ENCODE measurements around the gene SLC6A3. TPM values are rescaled to one million over a fixed set of nuclear protein-coding genes. Genes with fewer than 3 reads are reported as not detected.
"Not testable (repeated sequence)": the region's sequence is repeated elsewhere in the genome, so short reads cannot be mapped to it uniquely, and the experiment has no call there.

The SLC6A3 gene
- total and polyA plus RNA-seq, 4 donors: 0.95 to 12.0 (median 1.5) TPM

DNA sequence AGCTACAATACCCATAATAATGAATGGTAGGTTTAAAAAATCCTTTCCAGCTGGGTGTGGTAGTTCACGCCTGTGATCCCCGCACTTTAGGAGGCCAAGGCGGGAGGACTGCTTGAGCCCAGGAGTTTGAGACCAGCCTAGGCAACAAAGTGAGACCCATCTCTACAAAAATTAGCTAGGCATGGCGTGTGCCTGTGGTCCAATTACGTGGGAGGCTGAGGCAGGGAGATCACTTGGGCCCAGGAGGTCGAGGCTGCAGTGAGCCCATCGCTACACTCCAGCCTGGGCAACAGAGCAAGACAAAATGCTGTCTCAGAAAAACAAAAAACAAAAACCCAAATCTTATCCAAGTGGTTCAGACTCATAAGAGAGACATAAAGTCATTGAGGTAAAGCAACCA is 33.8 kb upstream of the SLC6A3 start:
- Histone ChIP-seq H3K9me3 (ENCODE audit: control insufficient read depth, insufficient read depth, low read length) (no peaks in the 10 kb centered on the region), H3K4me3 (ENCODE audit: low read depth, low read length) (no peak overlapping the region), H3K4me1 (ENCODE audit: control insufficient read depth, insufficient read depth, low read length) (peaks cover 5% of the 10 kb centered on the region), H3K36me3 (ENCODE audit: control insufficient read depth, insufficient read depth, low read length) (peaks cover 86% of the 10 kb centered on the region), H3K27me3 (ENCODE audit: control insufficient read depth, insufficient read depth, low read length) (no peaks in the 10 kb centered on the region), H3K27ac (ENCODE audit: low read depth, low read length) (no peak overlapping the region)
- no peak for DNase-seq (ENCODE audit: low read depth in 4 of 6, low spot score in 6 of 6)
- 89% methylated on average over 7 of the region's 7 CpGs for WGBS (ENCODE audit: insufficient coverage)

DNA sequence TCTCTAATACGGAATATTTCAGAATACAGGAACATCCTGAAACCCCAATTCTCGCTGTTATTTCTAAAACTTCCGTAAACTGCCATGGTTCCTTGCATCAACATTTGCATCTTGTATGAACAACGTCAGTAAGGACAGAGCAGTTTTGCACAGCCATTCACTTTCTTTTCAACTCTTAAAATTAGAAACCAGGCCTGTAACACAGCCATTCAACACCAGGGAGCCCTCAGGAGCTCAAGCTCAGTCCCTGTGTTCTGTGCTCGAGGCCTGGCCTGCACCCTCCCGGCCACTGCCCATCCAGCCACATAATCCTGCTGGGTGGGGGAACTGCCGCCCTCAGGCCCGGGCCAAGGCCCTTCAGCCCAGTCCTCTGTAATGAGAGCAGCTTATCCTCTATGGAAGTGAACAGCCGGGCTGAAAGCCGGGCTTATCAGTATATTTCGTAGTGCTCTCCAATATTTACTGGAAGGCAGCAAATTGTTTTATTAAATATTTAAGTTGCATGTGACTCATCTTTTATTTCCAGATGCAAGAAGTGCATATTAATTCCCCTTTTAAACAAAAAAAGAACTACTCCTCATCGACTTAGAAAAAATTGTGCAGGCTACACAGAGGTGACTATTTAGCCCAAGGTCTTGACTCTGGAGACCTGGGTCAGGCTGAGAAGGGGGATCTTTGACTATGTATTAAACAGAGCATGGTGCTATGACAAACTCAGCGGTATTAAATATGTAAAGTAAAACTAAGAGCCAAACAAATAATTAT is 33.2 kb upstream of the SLC6A3 start:
- H3K36me3 ChIP-seq (ENCODE audit: control insufficient read depth, insufficient read depth, low read length): peaks cover 85% of the 10 kb centered on the region
- WGBS (ENCODE audit: insufficient coverage): 84% methylated on average over 8 of the region's 13 CpGs
- no peaks in the 10 kb centered on the region for H3K9me3 ChIP-seq (ENCODE audit: control insufficient read depth, insufficient read depth, low read length)
- no peak for DNase-seq (ENCODE audit: low read depth in 4 of 6, low spot score in 6 of 6)
- peaks cover 5% of the 10 kb centered on the region for H3K4me1 ChIP-seq (ENCODE audit: control insufficient read depth, insufficient read depth, low read length)
- H3K27ac ChIP-seq (ENCODE audit: low read depth, low read length): no peak overlapping the region
- no peaks in the 10 kb centered on the region for H3K27me3 ChIP-seq (ENCODE audit: control insufficient read depth, insufficient read depth, low read length)
- no peak overlapping the region for H3K4me3 ChIP-seq (ENCODE audit: low read depth, low read length)

DNA sequence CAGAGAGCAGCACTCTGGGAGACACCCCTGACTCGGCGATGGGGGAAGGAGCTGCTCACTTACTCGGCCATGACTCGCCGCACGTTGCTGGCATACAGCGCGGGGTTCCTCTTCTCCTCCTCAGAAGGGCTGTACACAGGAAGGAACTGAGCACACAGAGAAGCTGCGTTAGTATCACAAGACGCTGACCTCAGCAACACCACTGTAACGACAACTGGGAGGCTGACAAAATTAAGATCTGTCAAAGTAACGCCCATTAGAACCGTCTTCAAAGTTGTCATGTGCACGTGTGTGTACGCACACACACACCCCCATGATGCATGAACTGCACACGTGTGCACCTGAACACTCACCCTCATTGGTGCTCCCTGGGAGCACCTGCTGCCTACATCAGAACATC is 32.1 kb upstream of the SLC6A3 start:
- DNase-seq (ENCODE audit: low read depth in 4 of 6, low spot score in 6 of 6): no peak
- 85% methylated on average over 11 of the region's 16 CpGs for WGBS (ENCODE audit: insufficient coverage)
- Histone ChIP-seq H3K9me3 (ENCODE audit: control insufficient read depth, insufficient read depth, low read length) (no peaks in the 10 kb centered on the region), H3K27ac (ENCODE audit: low read depth, low read length) (no peak overlapping the region), H3K4me3 (ENCODE audit: low read depth, low read length) (no peak overlapping the region), H3K36me3 (ENCODE audit: control insufficient read depth, insufficient read depth, low read length) (peaks cover 88% of the 10 kb centered on the region), H3K27me3 (ENCODE audit: control insufficient read depth, insufficient read depth, low read length) (no peaks in the 10 kb centered on the region), H3K4me1 (ENCODE audit: control insufficient read depth, insufficient read depth, low read length) (peaks cover 5% of the 10 kb centered on the region)

DNA sequence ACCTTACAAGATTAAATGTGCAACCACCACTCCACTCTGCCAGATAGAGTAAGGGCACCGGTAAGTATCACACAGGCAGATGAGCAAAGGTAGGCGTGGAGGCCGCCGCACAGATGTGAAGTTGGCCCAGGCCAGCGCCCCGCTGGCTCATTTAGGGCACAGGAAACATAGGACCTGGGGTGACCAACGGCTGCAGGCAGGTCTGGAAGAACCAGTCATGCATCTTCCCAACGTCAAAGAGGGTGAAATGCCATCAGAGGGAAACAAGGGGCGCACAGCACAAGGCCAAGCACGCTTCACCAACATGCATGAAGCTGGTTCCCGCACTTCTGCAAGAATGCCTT is 31.7 kb upstream of the SLC6A3 start:
- H3K27ac ChIP-seq (ENCODE audit: low read depth, low read length): no peak overlapping the region
- no peaks in the 10 kb centered on the region for H3K9me3 ChIP-seq (ENCODE audit: control insufficient read depth, insufficient read depth, low read length)
- H3K36me3 ChIP-seq (ENCODE audit: control insufficient read depth, insufficient read depth, low read length): peaks cover 90% of the 10 kb centered on the region
- H3K4me3 ChIP-seq (ENCODE audit: low read depth, low read length): no peak overlapping the region
- WGBS (ENCODE audit: insufficient coverage): 92% methylated on average over 11 of the region's 11 CpGs
- H3K27me3 ChIP-seq (ENCODE audit: control insufficient read depth, insufficient read depth, low read length): no peaks in the 10 kb centered on the region
- no peak for DNase-seq (ENCODE audit: low read depth in 4 of 6, low spot score in 6 of 6)
- peaks cover 5% of the 10 kb centered on the region for H3K4me1 ChIP-seq (ENCODE audit: control insufficient read depth, insufficient read depth, low read length)

DNA sequence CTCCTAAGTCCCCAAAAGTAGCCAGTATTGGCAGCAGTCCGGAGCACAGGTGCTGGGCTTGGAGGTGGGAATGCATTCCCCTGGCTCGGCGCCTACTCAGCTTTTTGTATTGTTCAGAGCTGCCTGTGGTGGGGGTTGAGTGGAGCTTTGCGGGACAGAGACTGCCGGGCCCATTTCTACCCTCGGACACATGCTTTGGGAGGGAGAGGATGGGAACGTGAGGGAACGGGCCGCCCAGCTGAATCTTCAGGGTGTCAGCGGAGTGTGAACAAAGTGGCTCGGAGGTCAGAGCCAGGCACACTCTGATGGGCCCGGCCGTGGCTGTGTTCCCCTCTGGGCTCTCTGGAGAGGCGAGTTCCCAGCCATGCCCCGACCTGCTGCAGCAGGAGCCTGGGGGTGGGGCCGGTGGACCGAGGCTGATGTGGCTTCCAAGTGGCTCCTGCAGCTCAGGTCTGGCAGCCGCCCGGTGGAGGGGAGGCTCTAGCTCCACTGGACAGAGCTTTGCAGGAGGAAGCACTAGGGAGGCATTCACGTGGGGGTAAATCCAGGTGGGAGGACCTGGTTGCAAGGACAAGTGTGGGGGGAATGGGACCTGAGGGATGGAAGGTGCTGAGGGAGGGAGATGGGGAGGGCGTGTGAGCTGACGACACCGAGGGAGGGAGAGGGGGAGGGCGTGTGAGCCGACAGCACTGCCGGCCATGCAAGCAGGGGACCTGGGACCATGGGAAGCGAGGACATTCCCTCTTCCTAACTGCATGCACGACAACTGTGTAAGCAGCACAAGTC is 31.1 kb upstream of the SLC6A3 start:
- peaks cover 90% of the 10 kb centered on the region for H3K36me3 ChIP-seq (ENCODE audit: control insufficient read depth, insufficient read depth, low read length)
- no peak for DNase-seq (ENCODE audit: low read depth in 4 of 6, low spot score in 6 of 6)

DNA sequence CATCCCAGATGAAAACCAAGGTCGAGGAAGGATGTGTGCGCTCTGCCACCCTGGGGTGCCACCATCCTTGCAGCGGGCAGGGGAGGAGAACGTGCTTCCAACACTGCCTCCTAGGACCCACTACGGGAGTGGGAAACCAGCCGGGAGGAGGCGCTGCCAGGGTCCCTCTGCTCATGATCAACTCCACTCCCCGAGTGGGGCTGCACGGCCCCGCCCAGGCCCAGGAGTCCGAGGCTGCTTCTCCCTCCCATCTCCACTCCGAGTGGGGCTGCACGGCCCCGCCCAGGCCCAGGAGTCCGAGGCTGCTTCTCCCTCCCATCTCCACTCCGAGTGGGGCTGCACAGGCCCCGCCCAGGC is 30.3 kb upstream of the SLC6A3 start:
- DNase-seq (ENCODE audit: low read depth in 4 of 6, low spot score in 6 of 6); H3K27ac ChIP-seq (ENCODE audit: low read depth, low read length); H3K27me3 ChIP-seq (ENCODE audit: control insufficient read depth, insufficient read depth, low read length); H3K4me3 ChIP-seq (ENCODE audit: low read depth, low read length); H3K4me1 ChIP-seq (ENCODE audit: control insufficient read depth, insufficient read depth, low read length); H3K9me3 ChIP-seq (ENCODE audit: control insufficient read depth, insufficient read depth, low read length): not testable (repeated sequence)
- WGBS (ENCODE audit: insufficient coverage): 98% methylated on average over 10 of the region's 17 CpGs
- peaks cover 90% of the 10 kb centered on the region for H3K36me3 ChIP-seq (ENCODE audit: control insufficient read depth, insufficient read depth, low read length)

More for the DNA sequence above, 31.1 kb upstream of the SLC6A3 start:
- H3K27ac ChIP-seq (ENCODE audit: low read depth, low read length): no peak overlapping the region
- H3K4me1 ChIP-seq (ENCODE audit: control insufficient read depth, insufficient read depth, low read length): peaks cover 5% of the 10 kb centered on the region
- H3K4me3 ChIP-seq (ENCODE audit: low read depth, low read length): no peak overlapping the region
- no peaks in the 10 kb centered on the region for H3K27me3 ChIP-seq (ENCODE audit: control insufficient read depth, insufficient read depth, low read length)
- whole genome bisulfite sequencing (ENCODE audit: insufficient coverage): 90% methylated on average over 23 of the region's 28 CpGs
- H3K9me3 ChIP-seq (ENCODE audit: control insufficient read depth, insufficient read depth, low read length): no peaks in the 10 kb centered on the region

DNA sequence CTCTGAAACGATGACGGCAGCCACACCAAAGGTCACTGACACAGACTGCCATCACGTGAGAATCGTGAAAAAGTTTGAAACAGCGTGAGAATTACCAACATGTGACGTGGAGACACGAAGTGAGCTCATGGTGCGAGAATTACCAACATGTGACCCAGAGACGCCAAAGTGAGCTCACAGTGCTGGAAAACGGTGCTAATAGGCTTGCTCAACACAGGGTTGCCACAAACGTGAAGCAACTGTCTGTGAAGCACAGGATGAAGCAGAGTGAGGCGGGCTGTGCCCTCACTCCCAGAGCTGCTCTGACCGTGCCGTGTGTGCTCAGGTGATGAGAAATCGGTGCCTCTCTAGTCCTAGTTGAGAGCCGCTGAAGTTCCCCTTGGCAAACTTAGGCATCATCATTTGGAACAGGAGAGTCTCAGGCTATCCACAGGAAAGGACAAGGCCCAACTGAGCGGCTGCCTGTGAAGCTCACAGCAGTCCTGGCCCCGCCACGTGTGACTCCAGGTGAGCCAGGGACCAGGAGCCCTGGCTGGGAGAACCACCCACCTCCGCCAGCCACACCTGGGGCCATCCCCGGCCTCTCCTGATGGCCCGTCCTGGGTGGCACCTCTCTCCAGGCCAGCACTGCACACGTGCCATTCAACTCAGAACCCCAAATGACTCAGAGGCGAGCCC is 29.8 kb upstream of the SLC6A3 start:
- no peaks in the 10 kb centered on the region for H3K9me3 ChIP-seq (ENCODE audit: control insufficient read depth, insufficient read depth, low read length)
- no peak overlapping the region for H3K4me3 ChIP-seq (ENCODE audit: low read depth, low read length)
- no peaks in the 10 kb centered on the region for H3K27me3 ChIP-seq (ENCODE audit: control insufficient read depth, insufficient read depth, low read length)
- H3K4me1 ChIP-seq (ENCODE audit: control insufficient read depth, insufficient read depth, low read length): peaks cover 5% of the 10 kb centered on the region
- no peak overlapping the region for H3K27ac ChIP-seq (ENCODE audit: low read depth, low read length)
- peaks cover 90% of the 10 kb centered on the region for H3K36me3 ChIP-seq (ENCODE audit: control insufficient read depth, insufficient read depth, low read length)
- no peak for DNase-seq (ENCODE audit: low read depth in 4 of 6, low spot score in 6 of 6)
- WGBS (ENCODE audit: insufficient coverage): 95% methylated on average over 24 of the region's 24 CpGs

DNA sequence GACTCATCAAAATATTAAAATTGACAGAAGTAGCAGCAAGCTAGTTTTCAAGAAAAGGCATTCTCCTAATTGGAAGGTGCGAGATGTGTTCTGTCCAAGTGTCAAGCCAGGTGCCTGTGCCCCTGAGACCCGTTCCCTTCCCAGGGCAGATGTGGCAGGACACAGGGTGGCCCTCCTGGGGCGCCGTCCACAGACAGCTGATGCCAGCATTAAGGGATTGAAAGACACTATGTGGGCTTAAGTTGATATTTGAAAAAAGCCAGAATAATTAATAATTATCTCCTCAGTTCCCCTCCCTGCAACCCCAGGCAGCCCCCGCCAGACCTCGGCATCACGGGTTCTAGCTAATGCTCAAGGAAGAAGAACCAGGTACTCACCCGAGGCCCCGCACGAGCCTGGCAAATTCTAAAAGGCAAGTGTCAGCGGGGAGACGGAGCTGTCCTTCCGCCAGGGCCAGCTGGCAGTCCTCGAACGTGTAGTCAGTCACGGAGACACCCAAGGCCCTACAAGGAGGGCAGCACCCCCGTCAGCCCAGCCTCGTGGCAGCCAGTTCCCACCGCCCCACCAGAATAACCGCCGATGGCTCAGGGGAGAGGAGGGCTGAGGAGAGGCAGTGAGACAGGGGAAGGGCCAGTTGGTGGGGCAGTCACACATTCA is 29.1 kb upstream of the SLC6A3 start:
- 89% methylated on average over 19 of the region's 21 CpGs for WGBS (ENCODE audit: insufficient coverage)

DNA sequence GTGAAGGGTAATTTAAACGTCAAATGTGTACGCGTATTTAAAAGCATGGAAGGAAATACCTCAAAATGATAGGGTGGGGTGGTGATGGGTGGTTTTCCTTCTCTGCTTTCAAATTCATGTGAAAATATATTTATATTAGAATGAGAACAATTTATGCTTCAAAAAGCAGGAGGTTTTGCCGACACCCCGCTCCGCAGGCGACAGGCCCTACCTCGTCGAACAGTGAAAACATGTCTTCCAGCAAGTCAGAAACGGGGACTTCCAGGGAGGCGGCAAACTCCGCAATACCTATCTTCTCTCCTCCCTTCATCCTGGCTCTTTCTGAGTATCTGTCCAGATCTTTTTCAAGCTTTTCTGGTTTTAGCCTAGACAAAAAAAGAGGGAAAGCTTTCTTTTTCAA is 28.5 kb upstream of the SLC6A3 start:
- Histone ChIP-seq H3K36me3 (ENCODE audit: control insufficient read depth, insufficient read depth, low read length) (peaks cover 91% of the 10 kb centered on the region), H3K4me1 (ENCODE audit: control insufficient read depth, insufficient read depth, low read length) (no peaks in the 10 kb centered on the region), H3K27ac (ENCODE audit: low read depth, low read length) (no peak overlapping the region), H3K9me3 (ENCODE audit: control insufficient read depth, insufficient read depth, low read length) (no peaks in the 10 kb centered on the region), H3K4me3 (ENCODE audit: low read depth, low read length) (no peak overlapping the region), H3K27me3 (ENCODE audit: control insufficient read depth, insufficient read depth, low read length) (no peaks in the 10 kb centered on the region)
- WGBS (ENCODE audit: insufficient coverage): 93% methylated on average over 9 of the region's 12 CpGs
- DNase-seq (ENCODE audit: low read depth in 4 of 6, low spot score in 6 of 6): no peak

More for the DNA sequence above, 29.1 kb upstream of the SLC6A3 start:
- no peaks in the 10 kb centered on the region for H3K9me3 ChIP-seq (ENCODE audit: control insufficient read depth, insufficient read depth, low read length)
- peaks cover 91% of the 10 kb centered on the region for H3K36me3 ChIP-seq (ENCODE audit: control insufficient read depth, insufficient read depth, low read length)
- no peaks in the 10 kb centered on the region for H3K4me1 ChIP-seq (ENCODE audit: control insufficient read depth, insufficient read depth, low read length)
- no peak overlapping the region for H3K27ac ChIP-seq (ENCODE audit: low read depth, low read length)
- H3K4me3 ChIP-seq (ENCODE audit: low read depth, low read length): no peak overlapping the region
- no peak for DNase-seq (ENCODE audit: low read depth in 4 of 6, low spot score in 6 of 6)
- no peaks in the 10 kb centered on the region for H3K27me3 ChIP-seq (ENCODE audit: control insufficient read depth, insufficient read depth, low read length)
